ENCODE measurements around the gene COL27A1. TPM values are rescaled to one million over a fixed set of nuclear protein-coding genes. Genes with fewer than 3 reads are reported as not detected.

The COL27A1 gene
- polyA plus RNA-seq, 1 of the 3 experiments (the other 2 are of a cell fraction), result 8.7 TPM

DNA sequence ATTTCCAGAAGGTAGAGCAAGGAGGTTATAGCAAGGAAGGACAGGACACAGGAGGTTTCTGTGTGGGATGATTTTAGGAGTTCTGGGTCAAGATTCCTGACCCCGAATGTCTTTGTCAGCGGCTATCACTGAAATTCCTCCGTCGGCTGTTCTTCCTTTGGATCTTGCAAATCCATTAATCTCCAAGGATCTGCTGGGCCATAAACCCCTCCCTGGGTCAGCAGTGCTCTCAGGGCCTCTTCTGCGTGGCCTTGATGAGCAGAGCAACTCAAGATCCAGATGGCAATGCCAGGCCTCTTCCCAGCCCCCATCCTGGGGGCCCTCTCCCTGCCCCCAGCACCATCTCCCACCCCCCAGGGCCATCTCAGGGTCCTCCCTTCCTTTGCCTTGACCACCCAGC, 16.3 kb upstream of the COL27A1 start:
- TF ChIP-seq EP300 (IDR thresholded peaks at IDR 0.05; ENCODE audit: borderline replicate concordance in 1 of 2, low read depth in 1 of 2, low read length in 1 of 2) (no peak), RCOR1 (IDR thresholded peaks at IDR 0.05; ENCODE audit: low read length) (no peak), ELF1 (IDR thresholded peaks at IDR 0.05) (no peak), CHD2 (IDR thresholded peaks at IDR 0.05; ENCODE audit: low read length, partially characterized antibody) (no peak), NFIC (IDR thresholded peaks at IDR 0.05; ENCODE audit: borderline replicate concordance) (no peak), GABPA (IDR thresholded peaks at IDR 0.05; ENCODE audit: low read depth) (no peak), FOXM1 (IDR thresholded peaks at IDR 0.05; ENCODE audit: low read depth) (no peak), MEF2A (IDR thresholded peaks at IDR 0.05; ENCODE audit: borderline replicate concordance, low read depth) (no peak), MXI1 (IDR thresholded peaks at IDR 0.05; ENCODE audit: low read depth, low read length) (no peak), GATA2 (CRISPR knock-in tag; IDR thresholded peaks at IDR 0.05) (no peak)
- TF ChIP-seq, protein P1, sequence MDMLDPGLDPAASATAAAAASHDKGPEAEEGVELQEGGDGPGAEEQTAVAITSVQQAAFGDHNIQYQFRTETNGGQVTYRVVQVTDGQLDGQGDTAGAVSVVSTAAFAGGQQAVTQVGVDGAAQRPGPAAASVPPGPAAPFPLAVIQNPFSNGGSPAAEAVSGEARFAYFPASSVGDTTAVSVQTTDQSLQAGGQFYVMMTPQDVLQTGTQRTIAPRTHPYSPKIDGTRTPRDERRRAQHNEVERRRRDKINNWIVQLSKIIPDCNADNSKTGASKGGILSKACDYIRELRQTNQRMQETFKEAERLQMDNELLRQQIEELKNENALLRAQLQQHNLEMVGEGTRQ (IDR thresholded peaks at IDR 0.05; ENCODE audit: borderline replicate concordance, low read depth, low read length), result no peak
- TF ChIP-seq, protein P2, sequence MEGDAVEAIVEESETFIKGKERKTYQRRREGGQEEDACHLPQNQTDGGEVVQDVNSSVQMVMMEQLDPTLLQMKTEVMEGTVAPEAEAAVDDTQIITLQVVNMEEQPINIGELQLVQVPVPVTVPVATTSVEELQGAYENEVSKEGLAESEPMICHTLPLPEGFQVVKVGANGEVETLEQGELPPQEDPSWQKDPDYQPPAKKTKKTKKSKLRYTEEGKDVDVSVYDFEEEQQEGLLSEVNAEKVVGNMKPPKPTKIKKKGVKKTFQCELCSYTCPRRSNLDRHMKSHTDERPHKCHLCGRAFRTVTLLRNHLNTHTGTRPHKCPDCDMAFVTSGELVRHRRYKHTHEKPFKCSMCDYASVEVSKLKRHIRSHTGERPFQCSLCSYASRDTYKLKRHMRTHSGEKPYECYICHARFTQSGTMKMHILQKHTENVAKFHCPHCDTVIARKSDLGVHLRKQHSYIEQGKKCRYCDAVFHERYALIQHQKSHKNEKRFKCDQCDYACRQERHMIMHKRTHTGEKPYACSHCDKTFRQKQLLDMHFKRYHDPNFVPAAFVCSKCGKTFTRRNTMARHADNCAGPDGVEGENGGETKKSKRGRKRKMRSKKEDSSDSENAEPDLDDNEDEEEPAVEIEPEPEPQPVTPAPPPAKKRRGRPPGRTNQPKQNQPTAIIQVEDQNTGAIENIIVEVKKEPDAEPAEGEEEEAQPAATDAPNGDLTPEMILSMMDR (IDR thresholded peaks at IDR 0.05), result no peak
- DNase-seq, result no peak
- Histone ChIP-seq H2AFZ (ENCODE audit: low read depth) (no peak overlapping the region), H3K4me2 (no peak overlapping the region), H4K20me1 (ENCODE audit: insufficient read depth) (no peaks in the 10 kb centered on the region), H3K4me1 (ENCODE audit: control insufficient read depth in 1 of 2, insufficient read depth in 2 of 2, low read depth in 1 of 2, low read length in 1 of 2) (no peaks in the 10 kb centered on the region), H3K27me3 (ENCODE audit: insufficient read depth) (peaks cover 34% of the 10 kb centered on the region), H3K27ac (ENCODE audit: low read depth in 2 of 2, low read length in 1 of 2) (no peak overlapping the region), H3K79me2 (ENCODE audit: insufficient read depth) (no peaks in the 10 kb centered on the region), H3K9me3 (no peaks in the 10 kb centered on the region), H3F3A (replicated peaks; ENCODE audit: insufficient read depth) (no peaks in the 10 kb centered on the region), H3K9ac (no peak overlapping the region), H3K9me2 (no peaks in the 10 kb centered on the region), H3K4me3 (ENCODE audit: low read depth in 2 of 2, low read length in 1 of 2) (no peak overlapping the region), H3K36me3 (replicated peaks in 1 of 2; ENCODE audit: control insufficient read depth in 1 of 2, insufficient read depth in 2 of 2, low read length in 1 of 2) (no peaks in the 10 kb centered on the region)
- ChIA-PET CTCF (interaction anchor here (1.3 to 5.8 kb wide), 7 partner anchors 13 to 152 kb away, joined by 3 to 31 read pairs (median 17); partner anchors contain the start of gene COL27A1), POLR2A (no interaction called here)
- WGBS (ENCODE audit: low lambda C conversion rate), result 97% methylated on average over 4 of the region's 5 CpGs

DNA sequence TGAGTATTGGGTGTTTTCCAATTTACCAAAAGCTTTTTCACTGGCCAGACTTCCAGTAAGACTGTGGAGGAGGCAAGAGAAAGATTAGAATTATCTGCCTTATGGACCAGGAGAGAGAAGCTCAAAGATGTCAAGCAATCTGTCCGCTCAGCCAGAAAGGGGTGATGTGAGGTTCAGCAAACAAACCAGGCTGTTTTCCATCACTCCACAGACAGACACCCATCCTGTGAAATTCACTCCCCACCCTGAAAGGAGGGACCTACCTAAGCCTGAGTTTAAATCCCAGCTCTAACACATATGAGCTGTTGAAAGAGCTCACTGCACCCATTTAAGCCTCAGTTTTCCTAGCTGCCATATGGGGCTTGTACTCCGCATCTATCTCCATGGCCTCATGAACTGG, 14.9 kb upstream of the COL27A1 start:
- 74% methylated on average over 2 of the region's 2 CpGs for WGBS (ENCODE audit: low lambda C conversion rate)
- POLR2A ChIA-PET, result no interaction called here
- TF ChIP-seq RXRA (IDR thresholded peaks at IDR 0.05; ENCODE audit: borderline replicate concordance, low read depth) (no peak), EZH2phosphoT487 (IDR thresholded peaks at IDR 0.05; ENCODE audit: borderline replicate concordance, low read depth) (no peak), TCF12 (IDR thresholded peaks at IDR 0.05) (no peak), FOXM1 (IDR thresholded peaks at IDR 0.05; ENCODE audit: low read depth) (no peak), NFIC (IDR thresholded peaks at IDR 0.05; ENCODE audit: borderline replicate concordance) (no peak), EP300 (IDR thresholded peaks at IDR 0.05; ENCODE audit: borderline replicate concordance in 1 of 2, low read depth in 1 of 2, low read length in 1 of 2) (no peak), YY1 (IDR thresholded peaks at IDR 0.05; ENCODE audit: low read depth) (no peak), FOXJ3 (CRISPR knock-in tag; IDR thresholded peaks at IDR 0.05) (no peak), REST (IDR thresholded peaks at IDR 0.05; ENCODE audit: low read depth, low read length) (no peak), SIN3A (IDR thresholded peaks at IDR 0.05; ENCODE audit: borderline replicate concordance, low read depth, low read length) (no peak), GABPA (IDR thresholded peaks at IDR 0.05; ENCODE audit: low read depth) (no peak)
- TF ChIP-seq, protein P3, sequence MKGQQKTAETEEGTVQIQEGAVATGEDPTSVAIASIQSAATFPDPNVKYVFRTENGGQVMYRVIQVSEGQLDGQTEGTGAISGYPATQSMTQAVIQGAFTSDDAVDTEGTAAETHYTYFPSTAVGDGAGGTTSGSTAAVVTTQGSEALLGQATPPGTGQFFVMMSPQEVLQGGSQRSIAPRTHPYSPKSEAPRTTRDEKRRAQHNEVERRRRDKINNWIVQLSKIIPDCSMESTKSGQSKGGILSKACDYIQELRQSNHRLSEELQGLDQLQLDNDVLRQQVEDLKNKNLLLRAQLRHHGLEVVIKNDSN (IDR thresholded peaks at IDR 0.05; ENCODE audit: borderline replicate concordance, low read depth), result no peak

More for the DNA sequence above, 14.9 kb upstream of the COL27A1 start:
- no peak overlapping the region for H2AFZ ChIP-seq (ENCODE audit: low read depth)
- no peaks in the 10 kb centered on the region for H4K20me1 ChIP-seq (ENCODE audit: insufficient read depth)
- H3K9me3 ChIP-seq, result no peaks in the 10 kb centered on the region
- H3K27ac ChIP-seq (ENCODE audit: low read depth in 2 of 2, low read length in 1 of 2), result no peak overlapping the region
- H3K27me3 ChIP-seq (ENCODE audit: insufficient read depth), result peaks cover 42% of the 10 kb centered on the region
- H3K4me3 ChIP-seq (ENCODE audit: low read depth in 2 of 2, low read length in 1 of 2), result no peak overlapping the region
- no peaks in the 10 kb centered on the region for H3F3A ChIP-seq (replicated peaks; ENCODE audit: insufficient read depth)
- no peaks in the 10 kb centered on the region for H3K4me1 ChIP-seq (ENCODE audit: control insufficient read depth in 1 of 2, insufficient read depth in 2 of 2, low read depth in 1 of 2, low read length in 1 of 2)
- no peak for DNase-seq
- H3K36me3 ChIP-seq (replicated peaks in 1 of 2; ENCODE audit: control insufficient read depth in 1 of 2, insufficient read depth in 2 of 2, low read length in 1 of 2), result no peaks in the 10 kb centered on the region
- H3K79me2 ChIP-seq (ENCODE audit: insufficient read depth), result no peaks in the 10 kb centered on the region
- H3K9ac ChIP-seq, result no peak overlapping the region
- CTCF ChIA-PET, result interaction anchor here (0.8 to 5.8 kb wide), 6 partner anchors 12 to 151 kb away, joined by 3 to 31 read pairs (median 12); partner anchors contain the start of gene COL27A1
- H3K4me2 ChIP-seq, result no peak overlapping the region
- H3K9me2 ChIP-seq, result no peaks in the 10 kb centered on the region
